ENCODE data around the gene CMSS1.

CMSS1 gene

GRCh38 chr3:99978221-99978620 is 160.6 kb downstream of the CMSS1 start:
- Histone ChIP-seq H3K4me3 (ENCODE audit: low read length, poor library complexity, severe bottlenecking) (no peak overlapping the region), H3K9ac (ENCODE audit: low read depth, low read length, poor library complexity, severe bottlenecking) (no peak overlapping the region), H3K27me3 (ENCODE audit: insufficient read depth, low read length, poor library complexity, severe bottlenecking) (no peaks in the 10 kb centered on the region), H3K9me2 (replicated peaks; ENCODE audit: low read depth, low read length) (no peaks in the 10 kb centered on the region), H3K4me2 (ENCODE audit: low read depth, low read length, poor library complexity, severe bottlenecking) (no peak overlapping the region), H4K20me1 (ENCODE audit: insufficient read depth, low read length, poor library complexity, severe bottlenecking) (no peaks in the 10 kb centered on the region), H3F3A (ENCODE audit: low read depth) (no peaks in the 10 kb centered on the region), H3K36me3 (ENCODE audit: insufficient read depth, low read length) (no peaks in the 10 kb centered on the region), H3K4me1 (ENCODE audit: insufficient read depth, low read length, poor library complexity, severe bottlenecking) (no peaks in the 10 kb centered on the region), H3K9me3 (ENCODE audit: insufficient read depth, low read depth, low read length) (no peaks in the 10 kb centered on the region; the same call in 1 of the 2 replicates), H2AFZ (ENCODE audit: low read length) (no peak overlapping the region), H3K79me2 (ENCODE audit: insufficient read depth, low read length) (no peaks in the 10 kb centered on the region)
- TF ChIP-seq EZH2phosphoT487 (IDR thresholded peaks at IDR 0.05; ENCODE audit: borderline replicate concordance) (no peak), CTCF (conservative IDR thresholded peaks at IDR 0.05; ENCODE audit: low read length) (no peak)

GRCh38 chr3:99980606-99981005 is 162.9 kb downstream of the CMSS1 start:
- no peaks in the 10 kb centered on the region for H4K20me1 ChIP-seq (ENCODE audit: insufficient read depth, low read length, poor library complexity, severe bottlenecking)
- no peak overlapping the region for H3K4me3 ChIP-seq (ENCODE audit: low read length, poor library complexity, severe bottlenecking)
- no peak overlapping the region for H2AFZ ChIP-seq (ENCODE audit: low read length)
- no peaks in the 10 kb centered on the region for H3K36me3 ChIP-seq (ENCODE audit: insufficient read depth, low read length)
- H3K27me3 ChIP-seq (ENCODE audit: insufficient read depth, low read length, poor library complexity, severe bottlenecking) = no peaks in the 10 kb centered on the region
- no peaks in the 10 kb centered on the region for H3F3A ChIP-seq (ENCODE audit: low read depth)
- no peaks in the 10 kb centered on the region for H3K9me2 ChIP-seq (replicated peaks; ENCODE audit: low read depth, low read length)
- H3K4me1 ChIP-seq (ENCODE audit: insufficient read depth, low read length, poor library complexity, severe bottlenecking) = no peaks in the 10 kb centered on the region
- H3K4me2 ChIP-seq (ENCODE audit: low read depth, low read length, poor library complexity, severe bottlenecking) = no peak overlapping the region
- no peak overlapping the region for H3K9ac ChIP-seq (ENCODE audit: low read depth, low read length, poor library complexity, severe bottlenecking)
- no peak for TF ChIP-seq CTCF (conservative IDR thresholded peaks at IDR 0.05; ENCODE audit: low read length)
- no peak for TF ChIP-seq EZH2phosphoT487 (IDR thresholded peaks at IDR 0.05; ENCODE audit: borderline replicate concordance)
- H3K9me3 ChIP-seq (ENCODE audit: insufficient read depth, low read depth, low read length) = no peaks in the 10 kb centered on the region; the same call in 1 of the 2 replicates
- H3K79me2 ChIP-seq (ENCODE audit: insufficient read depth, low read length) = no peaks in the 10 kb centered on the region

- no peaks in the 10 kb centered on the region for H4K20me1 ChIP-seq (ENCODE audit: insufficient read depth, low read length, poor library complexity, severe bottlenecking)
- H3K27me3 ChIP-seq (ENCODE audit: insufficient read depth, low read length, poor library complexity, severe bottlenecking) = no peaks in the 10 kb centered on the region
- H2AFZ ChIP-seq (ENCODE audit: low read length) = no peak overlapping the region
- no peaks in the 10 kb centered on the region; the same call in 1 of the 2 replicates for H3K9me3 ChIP-seq (ENCODE audit: insufficient read depth, low read depth, low read length)
- H3F3A ChIP-seq (ENCODE audit: low read depth) = no peaks in the 10 kb centered on the region
- no peaks in the 10 kb centered on the region for H3K4me1 ChIP-seq (ENCODE audit: insufficient read depth, low read length, poor library complexity, severe bottlenecking)
- no peak overlapping the region for H3K9ac ChIP-seq (ENCODE audit: low read depth, low read length, poor library complexity, severe bottlenecking)
- H3K36me3 ChIP-seq (ENCODE audit: insufficient read depth, low read length) = no peaks in the 10 kb centered on the region
- no peak overlapping the region for H3K4me3 ChIP-seq (ENCODE audit: low read length, poor library complexity, severe bottlenecking)
- H3K4me2 ChIP-seq (ENCODE audit: low read depth, low read length, poor library complexity, severe bottlenecking) = no peak overlapping the region
- no peaks in the 10 kb centered on the region for H3K9me2 ChIP-seq (replicated peaks; ENCODE audit: low read depth, low read length)
- no peaks in the 10 kb centered on the region for H3K79me2 ChIP-seq (ENCODE audit: insufficient read depth, low read length)
- no peak for TF ChIP-seq CTCF (conservative IDR thresholded peaks at IDR 0.05; ENCODE audit: low read length)
- TF ChIP-seq EZH2phosphoT487 (IDR thresholded peaks at IDR 0.05; ENCODE audit: borderline replicate concordance) = no peak
These were observed 163.5 kb downstream of the CMSS1 start for GRCh38 chr3:99981138-99981537.

All from Loucy (cell line).